Loucy (cell line): ENCODE measurements around the gene ZNF619.

Source experiments
- H2AFZ ChIP-seq: fragments of 200-600 bp; sonication (generic); 2 replicates; pipeline ENCODE4 v1.6.0; 2016; ENCODE audit warnings: antibody characterized with exemption, mild to moderate bottlenecking, low read length, moderate library complexity
- H3F3A ChIP-seq: fragments of 200-600 bp; 2 replicates; pipeline ENCODE4 v1.6.0; 2016; ENCODE audit warnings: antibody characterized with exemption, low read depth, mild to moderate bottlenecking
- H3K27me3 ChIP-seq: fragments of 200-600 bp; sonication (generic); 2 replicates; pipeline ENCODE4 v1.6.1; 2014; ENCODE audit warnings: low read length, mild to moderate bottlenecking; ENCODE audit not compliant: insufficient read depth, poor library complexity, severe bottlenecking
- H3K36me3 ChIP-seq: fragments of 200-600 bp; sonication (generic); 2 replicates; pipeline ENCODE4 v1.6.1; 2016; ENCODE audit warnings: low read length; ENCODE audit not compliant: insufficient read depth
- H3K4me1 ChIP-seq: fragments of 200-600 bp; sonication (generic); 2 replicates; pipeline ENCODE4 v1.5.1; 2014; ENCODE audit warnings: low read length, mild to moderate bottlenecking; ENCODE audit not compliant: insufficient read depth, poor library complexity, severe bottlenecking
- H3K4me2 ChIP-seq: fragments of 200-600 bp; sonication (generic); 2 replicates; pipeline ENCODE4 v1.6.0; 2014; ENCODE audit warnings: antibody characterized with exemption, low read length, low read depth, mild to moderate bottlenecking; ENCODE audit not compliant: poor library complexity, severe bottlenecking
- H3K4me3 ChIP-seq: fragments of 200-600 bp; sonication (generic); 2 replicates; pipeline ENCODE4 v1.5.1; 2014; ENCODE audit warnings: low read length, mild to moderate bottlenecking, mixed read lengths; ENCODE audit not compliant: poor library complexity, severe bottlenecking
- H3K79me2 ChIP-seq: fragments of 200-600 bp; sonication (generic); 2 replicates; pipeline ENCODE4 v1.6.1; 2014; ENCODE audit warnings: low read length; ENCODE audit not compliant: insufficient read depth
- H3K9ac ChIP-seq: fragments of 200-600 bp; sonication (generic); 2 replicates; pipeline ENCODE4 v1.6.0; 2014; ENCODE audit warnings: mild to moderate bottlenecking, low read depth, low read length, moderate library complexity; ENCODE audit not compliant: poor library complexity, severe bottlenecking
- H3K9me2 ChIP-seq: fragments of 200-600 bp; sonication (generic); replicated peaks from 2 replicates; pipeline ENCODE4 v1.6.1; 2016; ENCODE audit warnings: low read depth, low read length, mixed read lengths
- H3K9me3 ChIP-seq: fragments of 200-600 bp; sonication (generic); 2 replicates; pipeline ENCODE4 v1.6.1; 2014; ENCODE audit warnings: mild to moderate bottlenecking, antibody characterized with exemption, low read length, low read depth; ENCODE audit not compliant: insufficient read depth
- H4K20me1 ChIP-seq: fragments of 200-600 bp; sonication (generic); 2 replicates; pipeline ENCODE4 v1.6.0; 2014; ENCODE audit warnings: antibody characterized with exemption, low read length, mild to moderate bottlenecking; ENCODE audit not compliant: insufficient read depth, poor library complexity, severe bottlenecking
- CTCF ChIP-seq: fragments of 200-600 bp; sonication (generic); conservative IDR thresholded peaks from 2 replicates; pipeline ENCODE4 v1.5.1; 2014; ENCODE audit warnings: mild to moderate bottlenecking, antibody characterized with exemption, low read length
- EZH2phosphoT487 ChIP-seq: fragments of 200-600 bp; IDR thresholded peaks from 2 replicates; pipeline ENCODE4 v1.6.1; 2018; ENCODE audit warnings: antibody characterized with exemption, mild to moderate bottlenecking, moderate library complexity, borderline replicate concordance

ZNF619 gene

GRCh38 chr3:40452876-40453730 lies 23.8 kb upstream of the ZNF619 start:
- H3K4me2 ChIP-seq: peak overlapping the region; percentile 88
- TF ChIP-seq EZH2phosphoT487 (no peak), CTCF (no peak)
- no peaks in the 10 kb centered on the region for H3F3A ChIP-seq
- H3K36me3 ChIP-seq: no peaks in the 10 kb centered on the region
- H3K27me3 ChIP-seq: no peaks in the 10 kb centered on the region
- peak overlapping the region; percentile 84 for H3K9ac ChIP-seq
- no peaks in the 10 kb centered on the region for H3K9me3 ChIP-seq
- H4K20me1 ChIP-seq: peaks cover 8% of the 10 kb centered on the region
- H3K4me3 ChIP-seq: peak overlapping the region; percentile 76
- peaks cover 22% of the 10 kb centered on the region for H3K4me1 ChIP-seq
- peak overlapping the region; percentile 91 for H2AFZ ChIP-seq
- H3K9me2 ChIP-seq: no peaks in the 10 kb centered on the region
- H3K79me2 ChIP-seq: peaks cover 10% of the 10 kb centered on the region

- Histone ChIP-seq H3K9me3 (no peaks in the 10 kb centered on the region), H2AFZ (no peak overlapping the region), H3K4me2 (peak overlapping the region; percentile 85), H3F3A (no peaks in the 10 kb centered on the region), H3K4me1 (peaks cover 31% of the 10 kb centered on the region), H3K79me2 (peaks cover 18% of the 10 kb centered on the region), H4K20me1 (peaks cover 16% of the 10 kb centered on the region), H3K4me3 (peak overlapping the region; percentile 76), H3K27me3 (no peaks in the 10 kb centered on the region), H3K36me3 (peaks cover 4% of the 10 kb centered on the region; the same call in 1 of the 2 replicates), H3K9me2 (no peaks in the 10 kb centered on the region), H3K9ac (peak overlapping the region; percentile 66)
- no peak for TF ChIP-seq CTCF
- TF ChIP-seq EZH2phosphoT487: no peak
Measured at GRCh38 chr3:40453933-40454332, 23.0 kb upstream of the ZNF619 start.

- Histone ChIP-seq H2AFZ (no peak overlapping the region), H3F3A (no peaks in the 10 kb centered on the region), H3K9me2 (no peaks in the 10 kb centered on the region), H3K27me3 (no peaks in the 10 kb centered on the region), H3K9me3 (no peaks in the 10 kb centered on the region), H3K79me2 (peaks cover 32% of the 10 kb centered on the region), H3K4me1 (peaks cover 39% of the 10 kb centered on the region), H3K9ac (no peak overlapping the region), H4K20me1 (peaks cover 30% of the 10 kb centered on the region), H3K36me3 (peaks cover 16% of the 10 kb centered on the region), H3K4me2 (no peak overlapping the region), H3K4me3 (no peak overlapping the region)
- TF ChIP-seq EZH2phosphoT487 (no peak), CTCF (no peak)
Measured at GRCh38 chr3:40455328-40455727, 21.6 kb upstream of the ZNF619 start.
